GM12865 (cell line): Measurements from ENCODE around the gene LRRC1.

Source experiments
- DNase-seq: peaks from one replicate; pipeline ENCODE4 v3.0.0; 2010; ENCODE audit warnings: low read depth
- H3K4me3 ChIP-seq: 2 replicates; pipeline ENCODE4 v1.5.1; 2011; ENCODE audit warnings: mild to moderate bottlenecking, low read depth, low read length, control low read depth
- CTCF ChIP-seq: IDR thresholded peaks from 2 replicates; pipeline ENCODE4 v1.5.1; 2011; ENCODE audit warnings: low read length, control low read depth, low read depth, inconsistent platforms; ENCODE audit not compliant: insufficient read depth; ENCODE audit errors: missing control alignments

LRRC1 gene

DNA sequence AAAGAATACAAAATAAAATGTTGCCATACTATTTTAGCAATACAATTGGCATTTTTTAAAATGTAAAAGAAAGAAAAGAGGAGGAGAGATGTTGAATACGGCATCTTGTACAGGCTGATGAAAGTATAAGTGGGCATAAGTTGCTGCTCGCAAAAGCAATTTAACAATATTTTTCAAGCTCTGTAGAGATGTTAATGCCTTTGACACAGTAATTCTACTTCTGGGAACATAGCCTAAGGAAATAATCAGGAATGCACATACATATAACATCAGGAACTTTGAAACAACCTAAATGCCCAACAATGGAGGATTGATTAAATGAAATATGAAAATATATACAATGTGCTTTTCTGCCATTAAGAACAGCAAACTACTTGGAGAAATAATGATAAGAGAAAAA, 80.2 kb downstream of the LRRC1 start:
- no peak overlapping the region for H3K4me3 ChIP-seq
- DNase-seq = no peak
- TF ChIP-seq CTCF = no peak

- DNase-seq = no peak
- no peak overlapping the region for H3K4me3 ChIP-seq
- TF ChIP-seq CTCF = no peak
These were observed 82.3 kb downstream of the LRRC1 start for GRCh38 chr6:53877151-53877550.

- no peak overlapping the region for H3K4me3 ChIP-seq
- no peak for TF ChIP-seq CTCF
- no peak for DNase-seq
These were observed 84.0 kb downstream of the LRRC1 start for GRCh38 chr6:53878808-53879207.

- DNase-seq = no peak
- H3K4me3 ChIP-seq = no peak overlapping the region
- no peak for TF ChIP-seq CTCF
These were observed 84.8 kb downstream of the LRRC1 start for GRCh38 chr6:53879608-53880007.

GRCh38 chr6:53887316-53887715, 92.5 kb downstream of the LRRC1 start:
- no peak for TF ChIP-seq CTCF
- DNase-seq = no peak

DNA sequence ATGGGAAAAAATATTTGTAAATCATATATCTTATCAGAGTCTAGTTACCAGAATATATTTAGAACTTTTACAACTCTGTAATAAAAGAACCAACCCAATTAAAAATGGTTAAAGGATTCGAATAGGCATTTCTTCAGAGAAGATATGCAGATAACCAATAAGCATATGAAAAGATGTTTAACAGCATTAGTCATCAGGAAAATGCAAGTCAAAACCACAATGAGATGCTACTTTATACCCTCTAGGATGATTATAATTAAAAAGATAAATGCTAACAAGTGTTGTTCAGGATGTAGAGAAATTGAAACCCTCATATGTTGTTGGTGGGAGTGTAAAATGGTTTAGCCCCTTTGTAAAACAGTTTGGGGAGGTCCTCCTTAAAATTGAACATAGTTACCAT, 94.1 kb downstream of the LRRC1 start:
- H3K4me3 ChIP-seq = no peak overlapping the region
- TF ChIP-seq CTCF = no peak
- no peak for DNase-seq

More at GRCh38 chr6:53887316-53887715, 92.5 kb downstream of the LRRC1 start:
- no peak overlapping the region for H3K4me3 ChIP-seq

- TF ChIP-seq CTCF = no peak
- no peak overlapping the region for H3K4me3 ChIP-seq
- DNase-seq = no peak
These were observed 94.6 kb downstream of the LRRC1 start for GRCh38 chr6:53889365-53889764.
